Measurements from ENCODE around the gene PRKCE. TPM values are rescaled to one million over a fixed set of nuclear protein-coding genes. Genes with fewer than 3 reads are reported as not detected.

Gene PRKCE
- total and polyA plus RNA-seq, 4 donors, result 2.5 to 38.6 (median 5.8) TPM

GRCh38 chr2:45626387-45627221 lies 24.9 kb upstream of the PRKCE start (continued):
- no peak for TF ChIP-seq ATF3 (IDR thresholded peaks at IDR 0.05)

GRCh38 chr2:45627911-45628310 lies 23.6 kb upstream of the PRKCE start:
- TF ChIP-seq RXRA (IDR thresholded peaks at IDR 0.05) (no peak), ATF3 (IDR thresholded peaks at IDR 0.05) (no peak)
- DNase-seq (ENCODE audit: low spot score), result no peak
- WGBS, result 100% methylated on average over 1 of the region's 1 CpG
- no peaks in the 10 kb centered on the region for H3K27me3 ChIP-seq (ENCODE audit: control insufficient read depth in 4 of 4, insufficient read depth in 4 of 4, low read length in 3 of 4)
- no peak overlapping the region for H3K27ac ChIP-seq (ENCODE audit: low read depth in 1 of 2, low read length in 2 of 2)
- no peak overlapping the region for H3K9ac ChIP-seq (ENCODE audit: low read depth in 1 of 2, low read length in 2 of 2)
- H3K4me3 ChIP-seq (ENCODE audit: low read depth in 1 of 3, low read length in 3 of 3), result no peak overlapping the region
- peaks cover 0 to 12% (median 0%) of the 10 kb centered on the region in 4 donors for H3K4me1 ChIP-seq (ENCODE audit: control insufficient read depth in 4 of 4, insufficient read depth in 4 of 4, low read length in 3 of 4)
- H3K9me3 ChIP-seq (ENCODE audit: control insufficient read depth in 4 of 4, low read length in 3 of 4), result no peaks in the 10 kb centered on the region
- no peaks in the 10 kb centered on the region for H3K36me3 ChIP-seq (ENCODE audit: control insufficient read depth in 4 of 4, insufficient read depth in 3 of 4, low read depth in 1 of 4, low read length in 3 of 4)

GRCh38 chr2:45629971-45630370 lies 21.5 kb upstream of the PRKCE start:
- TF ChIP-seq YY1 (IDR thresholded peaks at IDR 0.05) (no peak), HNF4G (IDR thresholded peaks at IDR 0.05) (no peak), TAF1 (conservative IDR thresholded peaks at IDR 0.05) (no peak), CTCF (IDR thresholded peaks at IDR 0.05; ENCODE audit: low read depth, low read length, missing input control) (no peak), NR2F2 (IDR thresholded peaks at IDR 0.05) (no peak), RAD21 (IDR thresholded peaks at IDR 0.05) (no peak)
- Histone ChIP-seq H3K9ac (ENCODE audit: low read depth in 1 of 2, low read length in 2 of 2) (no peak overlapping the region), H3K27me3 (ENCODE audit: control insufficient read depth in 4 of 4, insufficient read depth in 4 of 4, low read length in 3 of 4) (no peaks in the 10 kb centered on the region), H3K36me3 (ENCODE audit: control insufficient read depth in 4 of 4, insufficient read depth in 3 of 4, low read depth in 1 of 4, low read length in 3 of 4) (no peaks in the 10 kb centered on the region), H3K9me3 (ENCODE audit: control insufficient read depth in 4 of 4, low read length in 3 of 4) (no peaks in the 10 kb centered on the region), H3K4me1 (ENCODE audit: control insufficient read depth in 4 of 4, insufficient read depth in 4 of 4, low read length in 3 of 4) (peaks cover 0 to 12% (median 0%) of the 10 kb centered on the region in 4 donors), H3K27ac (ENCODE audit: low read depth in 1 of 2, low read length in 2 of 2) (no peak overlapping the region), H3K4me3 (ENCODE audit: low read depth in 1 of 3, low read length in 3 of 3) (no peak overlapping the region)
- WGBS, result 92% methylated on average over 1 of the region's 1 CpG
- no peak for DNase-seq (ENCODE audit: low spot score)

GRCh38 chr2:45631319-45631718 lies 20.2 kb upstream of the PRKCE start:
- Histone ChIP-seq H3K36me3 (ENCODE audit: control insufficient read depth in 4 of 4, insufficient read depth in 3 of 4, low read depth in 1 of 4, low read length in 3 of 4) (no peaks in the 10 kb centered on the region), H3K27ac (ENCODE audit: low read depth in 1 of 2, low read length in 2 of 2) (no peak overlapping the region), H3K9me3 (ENCODE audit: control insufficient read depth in 4 of 4, low read length in 3 of 4) (no peaks in the 10 kb centered on the region), H3K9ac (ENCODE audit: low read depth in 1 of 2, low read length in 2 of 2) (no peak overlapping the region), H3K4me3 (ENCODE audit: low read depth in 1 of 3, low read length in 3 of 3) (no peak overlapping the region), H3K27me3 (ENCODE audit: control insufficient read depth in 4 of 4, insufficient read depth in 4 of 4, low read length in 3 of 4) (no peaks in the 10 kb centered on the region), H3K4me1 (ENCODE audit: control insufficient read depth in 4 of 4, insufficient read depth in 4 of 4, low read length in 3 of 4) (peaks cover 0 to 7% (median 0%) of the 10 kb centered on the region in 4 donors)
- DNase-seq (ENCODE audit: low spot score), result no peak
- TF ChIP-seq RXRA (IDR thresholded peaks at IDR 0.05), result no peak
- TF ChIP-seq SP1 (IDR thresholded peaks at IDR 0.05), result no peak
- no peak for TF ChIP-seq RAD21 (IDR thresholded peaks at IDR 0.05)
- TF ChIP-seq ATF3 (IDR thresholded peaks at IDR 0.05), result no peak
- no peak for TF ChIP-seq HNF4A (conservative IDR thresholded peaks at IDR 0.05)
- TF ChIP-seq REST (IDR thresholded peaks at IDR 0.05), result no peak
- no peak for TF ChIP-seq JUND (IDR thresholded peaks at IDR 0.05)
- WGBS, result 94% methylated on average over 3 of the region's 3 CpGs

Data from liver (tissue), 9 donors.